Bronchial epithelial cell (primary cell): ENCODE measurements around the gene MROH2A. TPM values are rescaled to one million over a fixed set of nuclear protein-coding genes. Genes with fewer than 3 reads are reported as not detected.

ENCODE experiments used
- DNase-seq: peaks from one replicate; pipeline ENCODE4 v3.0.0-alpha.2; 2010; ENCODE audit warnings: low read depth
- FAIRE-seq: peaks from 2 replicates; lab custom pipeline; 2011; peaks lifted over from hg19 to GRCh38; lab: Jason Lieb, UNC
- H3K27me3 ChIP-seq: 2 replicates; pipeline ENCODE4 v1.5.1; 2011; ENCODE audit warnings: low read length; ENCODE audit not compliant: control insufficient read depth, insufficient read depth
- H3K36me3 ChIP-seq: 2 replicates; pipeline ENCODE4 v1.5.1; 2011; ENCODE audit warnings: low read length; ENCODE audit not compliant: control insufficient read depth, insufficient read depth
- H3K4me3 ChIP-seq: 2 replicates; pipeline ENCODE4 v1.5.1; 2011; ENCODE audit warnings: mild to moderate bottlenecking, low read depth, low read length, control low read depth
- total RNA-seq: library from RNA; depleted of rRNA; stranded (reverse); fragments of >200 nt; gene quantifications from 2 replicates; pipeline ENCODE4 v1.2.1, GENCODE V29; 2014
- TF ChIP-seq, protein P1 (sequence below): IDR thresholded peaks from 2 replicates; pipeline ENCODE4 v1.5.1; 2011; ENCODE audit warnings: mild to moderate bottlenecking, moderate library complexity, low read length, control low read depth, inconsistent platforms; ENCODE audit not compliant: insufficient read depth, severe bottlenecking

MROH2A gene
- total RNA-seq, 1 donor from 2014 or later = not detected

DNA sequence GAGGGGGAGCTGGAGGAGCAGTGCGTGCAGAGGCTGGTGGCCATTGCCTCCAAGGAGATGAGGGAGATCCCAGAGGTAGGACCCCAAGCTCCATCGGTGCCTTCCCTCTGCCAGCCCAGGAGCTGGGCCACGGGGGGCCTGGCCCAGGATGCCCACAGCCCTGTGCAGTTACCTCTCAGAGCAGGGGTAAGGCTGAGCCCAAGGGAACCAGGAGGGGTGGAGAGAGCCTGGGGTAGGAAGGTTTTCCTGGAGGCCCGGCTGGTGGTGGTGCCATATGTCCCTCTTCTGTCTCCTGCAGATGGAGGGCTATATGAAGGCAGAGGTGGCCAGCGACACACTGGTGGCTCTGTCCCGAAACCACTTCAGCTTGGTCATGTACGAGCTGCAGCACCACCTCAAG is 11.4 kb downstream of the MROH2A start:
- TF ChIP-seq, protein P1, sequence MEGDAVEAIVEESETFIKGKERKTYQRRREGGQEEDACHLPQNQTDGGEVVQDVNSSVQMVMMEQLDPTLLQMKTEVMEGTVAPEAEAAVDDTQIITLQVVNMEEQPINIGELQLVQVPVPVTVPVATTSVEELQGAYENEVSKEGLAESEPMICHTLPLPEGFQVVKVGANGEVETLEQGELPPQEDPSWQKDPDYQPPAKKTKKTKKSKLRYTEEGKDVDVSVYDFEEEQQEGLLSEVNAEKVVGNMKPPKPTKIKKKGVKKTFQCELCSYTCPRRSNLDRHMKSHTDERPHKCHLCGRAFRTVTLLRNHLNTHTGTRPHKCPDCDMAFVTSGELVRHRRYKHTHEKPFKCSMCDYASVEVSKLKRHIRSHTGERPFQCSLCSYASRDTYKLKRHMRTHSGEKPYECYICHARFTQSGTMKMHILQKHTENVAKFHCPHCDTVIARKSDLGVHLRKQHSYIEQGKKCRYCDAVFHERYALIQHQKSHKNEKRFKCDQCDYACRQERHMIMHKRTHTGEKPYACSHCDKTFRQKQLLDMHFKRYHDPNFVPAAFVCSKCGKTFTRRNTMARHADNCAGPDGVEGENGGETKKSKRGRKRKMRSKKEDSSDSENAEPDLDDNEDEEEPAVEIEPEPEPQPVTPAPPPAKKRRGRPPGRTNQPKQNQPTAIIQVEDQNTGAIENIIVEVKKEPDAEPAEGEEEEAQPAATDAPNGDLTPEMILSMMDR = no peak

GRCh38 chr2:233791151-233791882 is 13.2 kb downstream of the MROH2A start:
- H3K27me3 ChIP-seq = no peaks in the 10 kb centered on the region
- no peaks in the 10 kb centered on the region for H3K36me3 ChIP-seq
- FAIRE-seq = no peak
- H3K4me3 ChIP-seq = no peak overlapping the region
- DNase-seq = no peak
- TF ChIP-seq, protein P1 = no peak

More for the DNA sequence above, 11.4 kb downstream of the MROH2A start:
- Histone ChIP-seq H3K36me3 (no peaks in the 10 kb centered on the region), H3K4me3 (no peak overlapping the region), H3K27me3 (no peaks in the 10 kb centered on the region)
- no peak for FAIRE-seq
- DNase-seq = no peak

DNA sequence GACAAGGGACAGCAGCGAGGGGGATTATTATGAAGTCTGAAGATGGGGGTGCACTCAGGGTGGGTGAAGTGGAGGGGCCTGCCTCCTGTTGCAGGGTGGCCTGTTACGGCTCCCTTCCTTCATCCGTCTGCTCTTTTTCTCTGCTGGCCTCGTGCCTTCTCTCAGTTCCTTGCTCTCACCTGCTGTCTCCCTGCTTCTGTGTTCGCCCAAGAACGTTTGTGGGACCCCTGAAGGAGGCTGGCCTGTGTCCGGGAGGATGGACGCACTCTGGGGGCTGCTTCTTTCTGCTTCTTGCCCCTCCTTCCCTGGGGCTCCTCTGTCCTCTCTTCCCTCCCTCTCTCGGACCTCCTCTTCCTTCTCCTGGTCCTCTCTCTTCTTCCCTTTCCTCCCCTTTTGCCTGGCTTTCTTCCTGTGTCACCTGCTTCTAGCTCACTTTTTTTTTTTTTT is 13.8 kb downstream of the MROH2A start:
- TF ChIP-seq, protein P1 = no peak
- H3K27me3 ChIP-seq = no peaks in the 10 kb centered on the region
- no peak overlapping the region for H3K4me3 ChIP-seq
- DNase-seq (no peak), FAIRE-seq (no peak)
- H3K36me3 ChIP-seq = no peaks in the 10 kb centered on the region

- H3K36me3 ChIP-seq = no peaks in the 10 kb centered on the region
- FAIRE-seq (no peak), DNase-seq (no peak)
- TF ChIP-seq, protein P1 = no peak
- no peaks in the 10 kb centered on the region for H3K27me3 ChIP-seq
- no peak overlapping the region for H3K4me3 ChIP-seq
Measured at GRCh38 chr2:233792720-233793119, 14.6 kb downstream of the MROH2A start.

- no peak for FAIRE-seq
- Histone ChIP-seq H3K4me3 (no peak overlapping the region), H3K27me3 (no peaks in the 10 kb centered on the region), H3K36me3 (no peaks in the 10 kb centered on the region)
- no peak for DNase-seq
- TF ChIP-seq, protein P1 = no peak
Measured at GRCh38 chr2:233793465-233794127, 15.5 kb downstream of the MROH2A start.
